Measurements from ENCODE around the gene TRUB1. TPM values are rescaled to one million over a fixed set of nuclear protein-coding genes. Genes with fewer than 3 reads are reported as not detected.

TRUB1 gene
- total RNA-seq, 1 donor from 2014 or later = 11.2 TPM

DNA sequence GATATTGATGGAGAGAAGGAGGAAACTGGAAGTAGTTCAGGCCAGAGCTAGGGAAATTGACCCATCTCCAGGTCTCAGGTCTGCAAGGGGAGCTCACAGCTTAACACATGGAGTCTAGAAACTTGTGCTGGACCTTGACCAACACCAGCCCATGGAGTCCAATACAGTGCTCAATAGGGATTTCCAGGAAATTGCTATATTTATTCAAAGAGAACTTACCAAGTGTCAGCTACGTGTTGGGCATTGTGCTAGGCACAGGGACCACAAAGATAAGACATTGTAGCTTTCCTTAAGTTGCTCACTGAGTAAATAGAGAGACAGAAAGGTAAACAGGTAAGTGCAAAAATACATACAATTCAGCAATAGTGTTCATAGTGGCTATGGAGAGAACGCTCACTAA, 82.5 kb downstream of the TRUB1 start:
- DNase-seq (ENCODE audit: low spot score) = no peak
- no peak for ATAC-seq
- intact Hi-C loops (cut with DNase I) = no loop called here

- DNase-seq (ENCODE audit: low spot score) (no peak), ATAC-seq (no peak)
- intact Hi-C loops (cut with DNase I) = no loop called here
Observed at GRCh38 chr10:115022733-115023132, 84.7 kb downstream of the TRUB1 start.

- ATAC-seq (no peak), DNase-seq (ENCODE audit: low spot score) (no peak)
- intact Hi-C loops (cut with DNase I) = no loop called here
Observed at GRCh38 chr10:115023715-115024114, 85.7 kb downstream of the TRUB1 start.

GRCh38 chr10:115024371-115024770, 86.4 kb downstream of the TRUB1 start:
- intact Hi-C loops (cut with DNase I) = no loop called here

GRCh38 chr10:115026056-115026745, 88.2 kb downstream of the TRUB1 start:
- DNase-seq (ENCODE audit: low spot score) = no peak

More at GRCh38 chr10:115024371-115024770, 86.4 kb downstream of the TRUB1 start:
- ATAC-seq = no peak
- no peak for DNase-seq (ENCODE audit: low spot score)

GRCh38 chr10:115026746-115027140, 88.7 kb downstream of the TRUB1 start:
- intact Hi-C loops (cut with DNase I) = loop anchor here (5.0 kb wide), 1 partner anchor 864 kb away; no protein-coding TSS in a partner anchor
- no peak for ATAC-seq
- no peak for DNase-seq (ENCODE audit: low spot score)

More at GRCh38 chr10:115026056-115026745, 88.2 kb downstream of the TRUB1 start:
- intact Hi-C loops (cut with DNase I) = loop anchor here (5.0 kb wide), 1 partner anchor 864 kb away; no protein-coding TSS in a partner anchor
- no peak for ATAC-seq

Other genes starting within 250 kb of the TRUB1 start
- gene FHIP2A, start 116.4 kb upstream of the TRUB1 start, total RNA-seq = 44.8 TPM
- gene ATRNL1, start 155.2 kb downstream of the TRUB1 start, total RNA-seq = 5.6 TPM

Measured in sciatic nerve (tissue), 2 donors.